Activated naive CD4-positive, alpha-beta T cell treated with Interleukin-2 at 50 U/mL for 16 hours (primary cell): ENCODE measurements around the gene UGT1A7.

Experiments
- DNase-seq: peaks from one replicate; pipeline ENCODE4 v3.0.0-alpha.2; 2020

UGT1A7 gene

GRCh38 chr2:233801357-233802131, 119.8 kb downstream of the UGT1A7 start:
- DNase-seq: no peak

GRCh38 chr2:233802132-233802815, 120.6 kb downstream of the UGT1A7 start:
- DNase-seq: no peak

- DNase-seq: no peak
Observed at GRCh38 chr2:233803292-233803911, 121.7 kb downstream of the UGT1A7 start.

- DNase-seq: no peak
Observed at GRCh38 chr2:233803994-233804393, 122.3 kb downstream of the UGT1A7 start.

- DNase-seq: no peak
Observed at GRCh38 chr2:233807215-233807865, 125.6 kb downstream of the UGT1A7 start.

GRCh38 chr2:233807966-233808935, 126.5 kb downstream of the UGT1A7 start:
- DNase-seq: no peak

- peak; percentile 0 for DNase-seq
Observed at GRCh38 chr2:233810385-233810784, 128.7 kb downstream of the UGT1A7 start.

GRCh38 chr2:233811087-233811486, 129.4 kb downstream of the UGT1A7 start:
- DNase-seq: no peak

GRCh38 chr2:233811732-233812131, 130.0 kb downstream of the UGT1A7 start:
- DNase-seq: no peak

- DNase-seq: no peak
Observed at GRCh38 chr2:233813236-233814055, 131.7 kb downstream of the UGT1A7 start.

GRCh38 chr2:233814056-233814835, 132.5 kb downstream of the UGT1A7 start:
- DNase-seq: no peak

GRCh38 chr2:233815861-233816260, 134.2 kb downstream of the UGT1A7 start:
- no peak for DNase-seq

- DNase-seq: no peak
Observed at GRCh38 chr2:233816334-233816733, 134.6 kb downstream of the UGT1A7 start.

GRCh38 chr2:233816771-233817170, 135.1 kb downstream of the UGT1A7 start:
- no peak for DNase-seq

- no peak for DNase-seq
Observed at GRCh38 chr2:233817361-233817911, 135.7 kb downstream of the UGT1A7 start.

- DNase-seq: no peak
Observed at GRCh38 chr2:233817995-233818638, 136.4 kb downstream of the UGT1A7 start.

- DNase-seq: no peak
Observed at GRCh38 chr2:233818639-233819621, 137.2 kb downstream of the UGT1A7 start.
